A673 (cell line): ENCODE results near the gene GATC. TPM values are rescaled to one million over a fixed set of nuclear protein-coding genes. Genes with fewer than 3 reads are reported as not detected.

ENCODE experiments used
- BruUV-seq: library from RNA; stranded (reverse); fragments of 400-500 nt; replicated peaks from 2 replicates; lab custom pipeline; 2021; lab: Mats Ljungman, UMichigan
- CTCF ChIA-PET: fragments of 300-600 bp; sonication (Branson Sonifier 250); formaldehyde crosslinking; loops from one replicate; lab custom pipeline; 2022; ENCODE audit warnings: antibody characterized with exemption; lab: Charles Lee
- POLR2A ChIA-PET: fragments of 300-600 bp; sonication (Branson Sonifier 250); formaldehyde crosslinking; loops from one replicate; lab custom pipeline; 2022; ENCODE audit warnings: antibody characterized with exemption; ENCODE audit not compliant: low non-redundant PET; lab: Charles Lee
- DNase-seq: peaks from one replicate; pipeline ENCODE4 v3.0.0-alpha.2; 2015; ENCODE audit warnings: low spot score
- H3K27ac ChIP-seq: fragments of 200-600 bp; sonication (generic); 2 replicates; pipeline ENCODE4 v1.5.1; 2016; ENCODE audit warnings: mixed run types, low read depth, mild to moderate bottlenecking, mixed read lengths, antibody characterized with exemption, low read length; ENCODE audit not compliant: poor library complexity, severe bottlenecking
- H3K27me3 ChIP-seq: fragments of 200-600 bp; sonication (generic); replicated peaks from 2 replicates; pipeline ENCODE4 v1.6.1; 2017; ENCODE audit warnings: mixed run types, low read depth, mild to moderate bottlenecking, mixed read lengths, antibody characterized with exemption, low read length; ENCODE audit not compliant: insufficient read depth, poor library complexity
- H3K36me3 ChIP-seq: fragments of 200-600 bp; sonication (generic); 2 replicates; pipeline ENCODE4 v1.6.1; 2016; ENCODE audit warnings: mixed run types, mild to moderate bottlenecking, mixed read lengths, antibody characterized with exemption, low read length; ENCODE audit not compliant: insufficient read depth, poor library complexity, severe bottlenecking
- H3K4me1 ChIP-seq: fragments of 200-600 bp; sonication (generic); 2 replicates; pipeline ENCODE4 v1.6.1; 2017; ENCODE audit warnings: mixed run types, mild to moderate bottlenecking, mixed read lengths, antibody characterized with exemption, low read length; ENCODE audit not compliant: insufficient read depth, poor library complexity, severe bottlenecking
- H3K4me3 ChIP-seq: fragments of 200-600 bp; sonication (generic); 2 replicates; pipeline ENCODE4 v1.5.1; 2016; ENCODE audit warnings: low read depth, mixed run types, mild to moderate bottlenecking, mixed read lengths, low read length; ENCODE audit not compliant: poor library complexity, severe bottlenecking
- H3K9me3 ChIP-seq: fragments of 200-600 bp; sonication (generic); 2 replicates; pipeline ENCODE4 v1.6.1; 2016; ENCODE audit warnings: mixed run types, low read depth, mild to moderate bottlenecking, mixed read lengths, antibody characterized with exemption, low read length; ENCODE audit not compliant: poor library complexity, severe bottlenecking
- CTCF ChIP-seq: fragments of 300-800, 200-600 bp; sonication (generic); conservative IDR thresholded peaks from 2 replicates; pipeline ENCODE4 v1.5.1; 2017; ENCODE audit warnings: low read depth, mild to moderate bottlenecking, antibody characterized with exemption, low read length, moderate library complexity, mixed read lengths
- EZH2 ChIP-seq: fragments of 200-600 bp; sonication (generic); IDR thresholded peaks from 2 replicates; pipeline ENCODE4 v1.6.1; 2017; ENCODE audit warnings: borderline replicate concordance, low read depth, mild to moderate bottlenecking, mixed read lengths, antibody characterized with exemption, low read length; ENCODE audit not compliant: poor library complexity, severe bottlenecking
- intact Hi-C: fragments of 100-400 bp; cut with micrococcal nuclease; formaldehyde crosslinking; loops from one replicate; pipeline ENCODE4 v1.10.0; 2022; ENCODE audit not compliant: unreplicated experiment
- total RNA-seq: library from RNA; stranded (reverse); gene quantifications from 2 replicates; pipeline ENCODE4 v1.2.3, GENCODE V29; 2021

Gene GATC
- total RNA-seq, 1 experiment from 2014 or later = 42.4 TPM

GRCh38 chr12:120425797-120426196 lies 20.4 kb upstream of the GATC start:
- Histone ChIP-seq H3K27ac (no peak overlapping the region), H3K4me1 (no peaks in the 10 kb centered on the region), H3K9me3 (no peaks in the 10 kb centered on the region), H3K4me3 (no peak overlapping the region), H3K27me3 (no peaks in the 10 kb centered on the region), H3K36me3 (no peaks in the 10 kb centered on the region)
- intact Hi-C loops = no loop called here
- BruUV-seq = no TSS peak
- CTCF ChIA-PET = no interaction called here
- no peak for TF ChIP-seq CTCF
- no peak for TF ChIP-seq EZH2
- POLR2A ChIA-PET = no interaction called here
- DNase-seq = no peak

GRCh38 chr12:120428597-120429229 lies 17.5 kb upstream of the GATC start:
- DNase-seq = no peak

GRCh38 chr12:120429368-120429767 lies 16.9 kb upstream of the GATC start:
- H3K4me1 ChIP-seq = no peaks in the 10 kb centered on the region
- ChIA-PET CTCF (interaction anchor here (0.6 to 0.7 kb wide), 3 partner anchors 51 to 478 kb away, joined by 3 to 4 read pairs (median 3); no protein-coding TSS in a partner anchor), POLR2A (no interaction called here)
- BruUV-seq = no TSS peak
- TF ChIP-seq EZH2 = no peak
- TF ChIP-seq CTCF = no peak
- intact Hi-C loops = no loop called here
- no peak for DNase-seq
- no peak overlapping the region for H3K27ac ChIP-seq
- no peak overlapping the region for H3K4me3 ChIP-seq
- H3K36me3 ChIP-seq = no peaks in the 10 kb centered on the region
- H3K27me3 ChIP-seq = no peaks in the 10 kb centered on the region
- no peaks in the 10 kb centered on the region for H3K9me3 ChIP-seq

More at GRCh38 chr12:120428597-120429229, 17.5 kb upstream of the GATC start:
- ChIA-PET POLR2A (no interaction called here), CTCF (interaction anchor here (0.6 to 0.7 kb wide), 3 partner anchors 93 to 478 kb away, joined by 3 to 4 read pairs (median 3); no protein-coding TSS in a partner anchor)
- Histone ChIP-seq H3K27me3 (no peaks in the 10 kb centered on the region), H3K36me3 (no peaks in the 10 kb centered on the region), H3K4me1 (no peaks in the 10 kb centered on the region), H3K9me3 (no peaks in the 10 kb centered on the region), H3K4me3 (no peak overlapping the region), H3K27ac (no peak overlapping the region)
- intact Hi-C loops = no loop called here
- TF ChIP-seq CTCF (no peak), EZH2 (no peak)
- BruUV-seq = no TSS peak
